Stimulated activated CD8-positive, alpha-beta memory T cell treated with anti-CD3 and anti-CD28 coated beads, Interleukin-7, amount 100 ng/mL, for 24 hours (primary cell): ENCODE measurements around the gene SPTLC2.
"Not testable (repeated sequence)": the region's sequence is repeated elsewhere in the genome, so short reads cannot be mapped to it uniquely, and the experiment has no call there.

ENCODE experiments used
- DNase-seq: peaks from one replicate; pipeline ENCODE4 v3.0.0-alpha.2; 2020; ENCODE audit warnings: low read depth

The SPTLC2 gene

DNA sequence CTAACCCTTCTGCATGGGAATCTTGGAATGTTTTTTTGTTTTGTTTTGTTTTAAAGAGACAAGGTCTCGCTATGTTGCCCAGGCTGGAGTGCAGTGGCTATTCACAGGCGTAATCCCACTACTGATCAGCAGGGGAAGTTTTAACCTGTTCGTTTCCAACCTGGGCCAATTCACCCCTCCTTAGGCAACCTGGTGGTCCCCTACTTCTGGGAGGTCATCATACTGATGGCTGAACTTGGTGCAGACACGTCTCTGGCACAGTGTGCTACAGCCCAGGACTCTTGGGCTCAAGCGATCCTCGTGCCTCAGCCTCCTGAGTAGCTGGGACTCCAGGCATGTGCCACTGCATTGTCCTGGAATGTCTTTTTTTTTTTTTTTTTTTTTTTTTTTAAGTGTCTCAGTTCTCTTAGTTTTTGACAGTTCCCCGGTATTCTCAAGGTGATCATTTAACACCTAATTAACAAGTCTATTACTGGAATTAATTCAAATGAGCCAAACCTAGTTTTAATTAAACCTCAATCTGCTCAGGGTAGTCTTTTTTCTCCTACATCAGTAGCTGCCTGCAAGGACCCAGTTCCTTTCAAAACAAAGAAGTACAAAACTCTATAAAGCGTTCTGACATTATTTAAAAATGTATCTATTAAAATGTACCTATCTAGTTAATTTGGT lies 68.8 kb downstream of the SPTLC2 start:
- no peak for DNase-seq

DNA sequence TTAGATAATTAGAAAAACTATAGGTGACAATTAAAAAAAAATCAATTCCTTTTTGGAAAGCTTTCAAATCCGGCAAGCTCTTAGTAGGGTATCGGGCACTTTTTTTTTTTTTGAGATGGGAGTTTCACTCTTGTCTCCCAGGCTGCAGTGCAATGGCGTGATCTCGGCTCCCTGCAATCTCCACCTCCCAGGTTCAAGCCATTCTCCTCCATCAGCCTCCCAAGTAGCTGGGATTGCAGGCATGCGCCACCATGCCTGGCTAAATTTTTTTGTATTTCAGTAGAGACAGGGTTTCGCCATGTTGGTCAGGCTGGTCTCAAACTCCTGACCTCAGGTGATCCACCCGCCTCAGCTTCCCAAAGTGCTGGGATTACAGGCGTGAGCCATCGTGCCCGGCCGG lies 71.3 kb downstream of the SPTLC2 start:
- DNase-seq: not testable (repeated sequence)

DNA sequence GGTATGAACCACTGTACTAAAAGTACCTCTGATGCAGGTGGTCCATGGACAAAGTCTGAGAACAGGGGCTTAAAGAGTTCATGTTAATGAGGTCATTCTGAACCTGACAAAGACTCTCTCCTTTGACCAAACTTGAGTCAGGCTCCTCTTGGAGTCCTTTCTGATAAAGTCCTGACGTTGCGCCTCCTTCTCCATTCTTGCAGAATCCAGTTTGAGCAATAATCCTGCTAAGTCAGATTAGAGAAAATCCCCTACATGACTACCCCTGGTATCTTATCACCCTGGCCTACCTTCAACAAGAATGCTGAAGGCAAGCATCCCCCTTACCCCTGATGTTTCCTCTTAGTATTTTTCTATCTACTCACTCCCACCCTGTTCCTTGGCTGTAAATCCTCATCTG lies 71.9 kb downstream of the SPTLC2 start:
- no peak for DNase-seq

DNA sequence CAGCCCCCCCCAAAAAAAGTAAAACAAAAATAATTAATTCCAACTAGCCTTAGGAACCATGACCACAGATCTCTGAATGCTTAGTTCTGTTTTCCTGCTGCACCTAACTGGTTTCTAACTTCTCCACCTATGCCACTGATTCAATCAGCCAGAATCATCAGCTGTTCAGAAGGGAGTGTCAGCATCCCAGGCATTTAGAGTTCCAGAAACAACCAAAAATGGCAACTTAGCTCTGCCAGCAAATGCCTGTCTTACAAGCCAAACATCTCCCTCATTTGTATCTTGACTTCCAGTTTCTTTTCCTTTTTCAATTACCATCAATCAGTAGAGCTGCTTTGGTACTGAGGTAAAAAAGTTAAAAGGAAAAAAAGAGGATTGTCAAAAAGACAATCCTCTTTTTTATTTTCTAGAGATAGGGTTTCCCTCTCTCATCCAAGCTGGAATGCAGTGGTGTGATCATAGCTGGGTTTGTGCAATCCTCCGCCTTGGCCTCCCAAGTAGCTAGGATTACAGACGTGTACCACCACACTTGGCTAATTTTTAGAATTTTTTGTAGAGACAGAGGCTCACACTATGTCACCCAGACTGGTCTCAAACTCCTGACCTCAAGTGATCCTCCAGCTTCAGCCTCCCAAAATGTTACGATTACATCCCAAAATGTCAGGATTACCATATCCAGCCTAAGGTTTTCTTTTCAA lies 72.7 kb downstream of the SPTLC2 start:
- DNase-seq: no peak

DNA sequence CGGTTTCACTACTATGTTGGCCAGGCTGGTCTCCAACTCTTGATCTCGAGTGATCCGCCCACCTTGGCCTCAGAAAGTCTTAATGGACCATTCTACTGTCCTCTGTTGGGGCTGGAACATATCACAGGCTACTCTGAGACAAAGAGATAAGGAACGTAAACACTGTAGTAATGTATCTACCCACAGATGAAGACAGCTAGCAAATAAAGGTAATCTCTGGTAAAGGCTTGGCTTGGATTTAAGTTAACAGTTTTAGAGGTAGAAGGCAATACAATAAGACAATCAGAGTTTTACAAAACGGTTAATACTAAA lies 73.2 kb downstream of the SPTLC2 start:
- DNase-seq: no peak

DNA sequence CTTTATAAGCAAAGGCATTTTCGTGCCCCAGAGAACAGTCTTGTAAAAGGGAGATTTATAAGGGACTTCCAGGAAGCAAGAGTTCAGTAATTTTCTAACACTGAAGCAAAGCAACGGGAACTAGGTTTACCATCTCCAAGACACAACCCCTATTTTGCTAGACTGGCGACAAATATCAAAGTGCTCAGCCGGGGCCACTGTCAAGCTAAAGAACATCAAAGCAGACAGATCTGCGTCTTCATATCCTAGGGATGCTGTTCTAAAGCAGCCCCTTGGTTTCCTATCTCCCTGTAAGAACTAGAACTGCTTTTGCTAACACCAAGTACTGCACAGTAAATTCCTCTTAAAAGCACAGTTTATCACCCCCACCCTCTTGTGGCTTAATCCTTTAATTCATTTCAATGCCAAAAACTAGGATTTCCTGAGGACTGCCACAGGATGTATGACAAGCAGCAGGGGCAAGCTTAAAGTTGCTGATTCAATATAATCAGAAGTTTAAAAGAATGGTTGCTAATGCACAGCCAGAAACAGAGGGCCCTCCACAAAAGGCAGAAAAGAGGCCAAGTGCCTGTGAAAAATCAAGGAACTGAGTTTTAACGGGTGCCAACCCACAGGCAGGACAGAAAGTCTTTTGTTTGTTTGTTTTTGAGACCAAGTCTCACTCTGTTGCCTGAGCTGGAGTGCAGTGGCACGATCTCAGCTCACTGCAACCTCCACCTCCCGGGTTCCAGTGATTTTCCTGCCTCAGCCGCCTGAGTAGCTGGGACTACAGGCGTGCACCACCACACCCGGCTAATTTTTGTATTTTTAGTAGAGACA lies 73.8 kb downstream of the SPTLC2 start:
- DNase-seq: no peak

DNA sequence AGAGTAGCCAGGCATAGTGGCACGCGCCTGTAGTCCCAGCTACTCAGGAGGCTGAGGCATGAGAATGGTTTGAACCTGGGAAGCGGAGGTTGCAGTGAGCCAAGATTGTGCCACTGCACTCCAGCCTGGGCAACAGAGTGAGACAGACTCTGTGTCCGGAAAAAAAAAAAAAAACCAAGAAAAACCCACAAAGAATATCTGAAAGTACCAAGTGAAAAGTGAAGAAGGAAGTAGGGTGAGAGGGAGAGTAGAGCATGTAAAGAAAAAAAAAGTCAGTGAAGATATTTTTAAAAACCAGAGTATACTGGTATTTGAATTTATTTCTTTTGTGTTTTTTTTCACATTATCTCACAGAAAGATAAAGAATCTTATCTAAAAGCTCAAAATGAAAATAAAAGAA lies 74.5 kb downstream of the SPTLC2 start:
- no peak for DNase-seq

DNA sequence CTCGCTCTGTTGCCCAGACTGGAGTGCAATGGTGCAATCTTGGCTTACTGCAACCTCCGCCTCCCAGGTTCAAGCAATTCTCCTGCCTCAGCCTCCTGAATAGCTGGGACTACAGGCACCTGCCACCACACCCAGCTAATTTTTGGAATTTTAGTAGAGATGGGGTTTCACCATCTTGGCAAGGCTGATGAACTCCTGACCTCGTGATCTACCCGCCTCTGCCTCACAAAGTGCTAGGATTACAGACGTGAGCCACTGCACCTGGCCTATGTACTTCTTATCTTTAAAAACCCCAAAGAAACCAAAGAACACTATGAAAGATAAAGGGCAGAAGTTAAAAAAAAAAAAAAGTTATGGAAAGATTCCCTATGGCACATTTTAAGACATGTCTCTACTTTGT lies 79.5 kb downstream of the SPTLC2 start:
- not testable (repeated sequence) for DNase-seq

DNA sequence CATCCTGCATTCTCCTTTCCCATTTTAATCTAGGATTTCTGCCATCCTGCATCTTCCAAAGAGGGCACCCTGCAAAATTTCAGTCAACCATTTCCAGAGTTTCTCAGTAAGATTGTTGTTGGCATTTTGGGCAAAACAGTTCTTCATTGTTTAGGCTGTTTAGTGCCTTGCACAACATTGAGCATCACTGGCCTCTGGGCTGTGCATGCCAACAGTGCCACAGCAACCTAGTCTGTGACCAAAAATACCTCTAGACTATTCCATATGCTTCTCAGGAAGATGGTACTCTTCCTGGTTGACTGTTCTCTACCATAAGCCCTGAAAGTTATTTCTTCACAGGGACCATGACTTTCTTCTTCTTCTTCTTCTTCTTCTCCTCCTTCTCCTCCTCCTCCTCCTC lies 85.4 kb downstream of the SPTLC2 start:
- DNase-seq: no peak

DNA sequence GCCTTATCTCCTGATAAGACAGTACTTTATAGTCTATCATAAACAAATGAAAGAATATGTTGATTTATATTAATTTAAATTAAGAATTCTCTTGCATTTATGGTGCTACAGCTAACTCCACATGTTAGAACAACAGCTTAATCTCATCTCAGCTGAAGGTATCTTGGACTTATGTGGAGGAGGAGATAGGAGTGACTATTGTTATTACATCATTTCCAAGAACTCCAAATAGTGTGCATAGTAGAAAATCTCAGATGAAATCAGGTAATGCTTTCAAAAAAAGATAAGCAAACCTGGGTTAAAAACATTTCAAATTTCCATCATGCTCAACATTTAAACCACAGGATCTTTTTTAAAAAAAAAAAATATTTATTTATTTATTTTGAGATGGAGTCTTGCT lies 86.5 kb downstream of the SPTLC2 start:
- DNase-seq: no peak

DNA sequence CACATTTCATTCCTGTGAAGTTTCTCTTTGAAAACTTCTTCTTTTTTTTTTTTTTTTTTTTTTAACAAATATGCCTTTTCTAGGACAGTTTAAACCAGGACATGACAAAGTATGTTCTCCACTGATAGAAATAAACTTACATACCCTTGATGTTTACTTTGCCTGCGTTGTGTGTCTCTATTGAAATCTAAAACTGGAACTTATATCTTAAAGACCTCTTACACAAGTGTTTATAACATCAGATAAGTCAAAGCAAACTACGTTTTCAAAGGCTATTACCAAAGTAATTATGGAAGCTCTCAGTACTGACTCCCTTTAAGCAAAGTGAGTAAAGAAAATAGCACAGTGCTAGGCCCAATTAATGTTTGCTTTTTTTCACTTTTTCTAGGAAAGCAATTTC lies 87.2 kb downstream of the SPTLC2 start:
- no peak for DNase-seq

DNA sequence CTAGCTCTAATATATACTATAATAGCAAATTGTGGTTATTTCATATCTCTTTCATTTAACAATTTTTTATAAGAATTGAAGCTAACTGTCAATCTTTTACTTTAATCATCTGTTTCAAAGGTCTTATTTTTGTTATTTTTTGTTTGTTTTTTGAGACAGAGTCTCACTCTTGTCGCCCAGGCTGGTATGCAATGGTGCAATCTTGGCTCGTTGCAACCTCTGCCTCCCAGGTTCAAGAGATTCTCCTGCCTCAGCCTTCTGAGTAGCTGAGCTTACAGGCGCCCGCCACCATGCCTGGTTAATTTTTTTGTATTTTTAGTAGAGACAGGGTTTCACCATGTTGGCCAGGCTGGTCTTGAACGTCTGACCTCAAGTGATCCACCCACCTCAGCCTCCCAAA lies 87.7 kb downstream of the SPTLC2 start:
- DNase-seq: not testable (repeated sequence)

DNA sequence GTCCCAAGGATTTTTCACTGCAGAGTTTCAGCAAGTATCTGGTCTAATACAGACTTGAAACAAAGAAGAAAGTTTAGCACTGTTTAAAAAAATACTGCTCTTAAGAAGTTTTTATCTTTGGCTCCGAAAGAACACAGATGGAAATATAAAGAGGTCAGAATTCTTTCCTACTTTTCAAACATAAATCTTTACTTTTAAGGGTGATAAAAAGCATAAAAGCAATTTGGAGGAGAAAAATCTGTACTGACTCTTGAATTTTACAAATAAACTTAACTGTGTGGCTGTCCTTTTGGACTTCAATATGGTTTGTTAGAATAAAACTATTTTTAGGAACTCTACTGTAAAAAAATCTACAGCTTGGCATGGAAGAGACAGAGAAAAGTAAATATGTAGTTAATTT lies 90.2 kb downstream of the SPTLC2 start:
- DNase-seq: no peak

DNA sequence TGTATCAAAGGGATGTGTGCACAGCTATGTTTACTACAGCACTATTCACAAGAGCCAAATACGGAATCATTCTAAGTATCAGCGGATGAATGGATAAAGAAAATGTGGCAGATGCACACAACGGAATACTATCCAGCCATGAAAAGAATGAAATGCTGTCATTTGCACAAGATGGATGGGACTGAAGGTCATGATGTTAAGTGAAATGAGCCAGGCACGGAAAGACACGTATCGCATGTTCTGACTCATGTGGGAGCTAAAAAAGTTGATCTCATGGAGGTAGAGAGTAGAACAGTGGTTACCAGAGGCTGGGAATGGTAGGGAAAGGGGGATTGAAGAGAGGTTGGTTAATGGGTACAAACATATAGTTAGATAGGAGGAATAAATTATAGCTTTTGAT lies 91.9 kb downstream of the SPTLC2 start:
- no peak for DNase-seq

DNA sequence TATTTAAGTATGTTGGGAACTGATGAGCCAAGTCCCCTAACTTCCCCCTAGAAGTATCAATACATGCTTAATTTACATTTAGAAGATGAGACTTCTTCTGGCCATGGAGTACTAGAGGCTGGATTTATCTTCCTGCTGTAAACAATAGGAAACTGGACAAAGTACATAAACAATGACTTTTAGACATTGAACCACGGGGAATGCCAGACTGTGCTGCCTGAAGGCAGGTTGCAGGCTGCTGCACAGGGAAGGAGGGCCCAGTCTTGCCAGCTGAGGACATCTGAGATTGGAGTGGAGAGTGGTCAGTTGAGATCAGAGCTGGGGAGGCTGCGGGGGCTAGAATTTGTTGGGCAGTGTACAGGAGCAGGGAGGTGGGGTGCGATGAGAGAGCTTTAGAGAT lies 93.3 kb downstream of the SPTLC2 start:
- no peak for DNase-seq

DNA sequence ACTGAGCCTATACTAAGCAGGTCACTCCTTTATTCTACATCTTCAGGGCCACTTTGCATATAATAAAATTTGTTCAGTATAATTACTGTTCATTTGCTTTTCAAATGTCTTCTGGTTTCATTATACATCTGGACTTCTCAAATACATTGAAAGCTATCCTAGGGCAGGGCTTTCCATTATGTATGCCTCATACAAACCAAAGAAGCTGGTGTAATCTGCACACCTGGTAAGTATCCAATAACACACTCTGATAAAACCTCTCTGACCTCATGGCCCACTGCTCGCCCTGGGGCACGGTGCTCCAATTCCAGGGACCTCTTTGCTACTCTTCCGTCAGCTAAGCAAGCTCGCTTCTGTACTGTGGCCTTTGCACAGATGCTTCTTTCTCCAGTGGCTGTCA lies 95.9 kb downstream of the SPTLC2 start:
- no peak for DNase-seq

DNA sequence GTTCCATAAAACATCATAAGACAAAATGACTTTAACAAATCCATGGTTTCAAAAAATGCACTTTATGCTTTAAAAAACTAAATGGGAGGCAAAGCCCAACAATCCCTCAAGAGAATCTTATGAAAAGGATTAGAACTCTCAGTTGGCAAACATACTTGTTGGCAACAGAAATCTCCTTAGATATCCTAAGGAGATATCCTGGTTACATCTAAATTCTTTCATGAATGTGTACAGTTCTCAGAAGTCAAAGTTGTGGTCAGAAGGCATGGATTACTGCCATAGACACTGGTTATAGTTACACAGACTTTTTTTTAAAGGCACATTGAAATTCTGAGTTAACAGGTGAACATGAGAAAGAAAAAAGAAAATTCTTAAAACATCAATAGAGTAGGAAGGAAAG lies 100.3 kb downstream of the SPTLC2 start:
- no peak for DNase-seq

DNA sequence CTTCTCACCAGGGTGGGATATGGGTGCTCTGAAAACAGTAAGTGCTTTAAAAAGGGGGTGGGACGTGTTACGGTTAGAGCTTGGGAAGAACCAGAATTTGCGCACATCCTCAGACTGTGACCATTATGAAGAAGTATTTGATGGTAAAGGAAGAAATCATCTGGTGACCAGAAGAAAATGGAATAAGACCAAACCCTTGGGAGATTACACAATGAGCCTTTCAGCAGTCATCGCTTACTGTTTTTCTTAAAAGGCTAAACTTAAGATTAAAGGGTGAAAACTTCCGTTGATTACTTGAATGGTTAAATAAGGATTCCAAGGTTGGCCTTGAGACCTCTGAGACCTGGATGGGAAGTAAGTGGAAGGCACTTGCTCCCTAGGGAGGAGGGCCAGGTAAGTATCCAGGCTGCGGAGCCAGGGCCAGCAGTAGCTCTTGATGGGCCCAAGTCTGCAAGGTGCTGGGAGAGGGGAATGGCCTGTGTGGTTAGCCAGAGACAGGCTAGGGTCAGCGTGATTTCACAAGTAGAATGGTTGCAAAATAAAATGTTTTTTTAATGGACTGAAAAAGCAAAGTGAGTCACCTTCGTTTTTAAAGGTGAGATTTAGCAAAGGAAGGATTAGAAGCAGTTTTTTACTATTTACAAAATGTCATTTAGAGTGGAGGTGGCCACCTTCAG lies 104.8 kb downstream of the SPTLC2 start:
- no peak for DNase-seq

DNA sequence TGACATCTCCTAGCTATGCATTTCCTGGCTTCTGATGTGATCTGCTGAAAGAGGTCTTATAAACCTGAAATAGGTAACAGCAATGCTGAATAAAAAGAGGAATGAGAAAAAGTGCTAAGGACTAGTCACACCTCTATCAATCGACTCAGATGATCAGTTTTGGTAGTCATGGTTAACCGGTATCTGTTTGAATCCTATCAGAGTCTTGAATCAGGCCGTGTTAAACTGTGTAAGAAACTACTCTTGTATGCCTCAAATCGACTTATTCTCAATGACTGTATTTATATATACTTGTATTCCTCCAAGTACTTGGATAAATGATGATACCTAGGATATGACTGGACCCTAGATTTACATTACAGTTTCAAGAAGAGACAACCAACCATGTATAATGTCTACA lies 107.1 kb downstream of the SPTLC2 start:
- DNase-seq: no peak

DNA sequence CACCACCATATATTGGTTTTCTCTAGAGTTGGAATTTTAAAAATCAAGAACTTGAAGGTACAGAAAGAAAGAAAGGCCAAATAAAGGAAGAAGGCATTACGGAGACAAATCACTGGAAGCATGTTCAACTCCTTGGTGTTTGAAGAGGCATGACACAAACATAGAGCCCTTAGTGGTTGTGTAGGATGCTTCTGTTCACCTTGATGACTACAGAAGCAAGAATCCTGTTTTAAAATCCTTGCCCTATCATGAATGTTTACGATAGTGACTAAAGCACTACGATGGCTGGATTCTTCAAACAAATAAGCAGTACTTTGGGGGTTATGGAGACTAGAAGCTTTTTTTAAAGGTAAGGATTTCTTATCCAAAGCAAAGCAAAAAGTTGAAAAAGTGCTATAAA lies 107.6 kb downstream of the SPTLC2 start:
- no peak for DNase-seq

DNA sequence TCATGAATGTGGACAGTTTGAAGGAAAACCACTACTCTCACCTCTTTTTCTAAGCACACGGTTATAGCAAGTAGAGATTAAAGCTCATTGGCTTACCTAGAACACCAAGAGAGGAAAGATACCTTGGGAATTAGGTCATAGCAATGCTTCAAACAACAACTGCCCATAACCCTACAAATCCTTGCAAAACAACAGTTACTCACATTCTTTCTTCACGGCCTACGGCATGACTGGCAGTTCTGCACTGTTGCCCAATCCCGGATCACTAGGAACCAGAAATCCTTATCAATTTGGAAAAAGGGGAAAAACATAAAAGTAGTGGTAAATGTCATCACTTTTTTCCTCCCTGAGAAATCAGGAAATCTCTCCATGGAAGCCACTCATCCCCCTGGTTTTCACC lies 108.2 kb downstream of the SPTLC2 start:
- no peak for DNase-seq

DNA sequence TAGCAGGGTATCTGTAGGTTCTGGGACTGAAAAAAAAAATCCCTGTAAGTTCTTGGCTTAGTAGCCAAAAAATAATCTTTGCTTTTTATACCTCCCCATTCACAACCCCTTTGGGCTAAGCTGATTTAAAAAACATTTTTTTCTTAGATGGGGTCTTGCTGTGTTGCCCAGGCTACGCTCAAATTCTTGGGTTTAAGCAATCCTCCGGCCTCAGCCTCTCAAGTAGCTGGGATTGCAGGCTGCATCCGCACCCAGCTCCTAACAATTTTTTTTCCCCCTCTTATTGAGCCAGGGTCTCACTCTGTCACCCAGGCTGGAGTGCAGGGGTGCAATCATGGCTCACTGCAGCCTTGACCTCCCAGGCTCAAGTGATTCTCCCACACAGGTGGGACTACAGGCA lies 108.7 kb downstream of the SPTLC2 start:
- no peak for DNase-seq

DNA sequence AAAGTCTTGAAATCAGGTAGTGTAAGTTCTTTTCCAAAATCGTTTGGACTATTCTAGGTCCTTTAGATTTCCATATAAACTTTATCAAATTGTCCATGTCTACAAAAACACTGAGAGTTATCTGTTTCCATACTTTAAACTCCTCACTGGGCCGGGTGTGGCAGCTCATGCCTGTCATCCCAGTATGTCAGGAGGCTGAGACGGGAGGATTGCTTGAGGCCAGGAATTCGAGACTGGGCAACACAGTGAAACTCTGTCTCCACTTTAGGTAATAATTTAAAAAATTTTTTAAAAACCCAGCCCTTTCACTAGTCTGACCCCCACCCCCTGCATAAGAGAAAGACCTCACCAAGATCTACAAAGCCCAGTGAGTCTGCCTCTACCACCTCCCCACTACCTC lies 111.4 kb downstream of the SPTLC2 start:
- no peak for DNase-seq
